ENCODE results near the gene NANOS3. TPM values are rescaled to one million over a fixed set of nuclear protein-coding genes. Genes with fewer than 3 reads are reported as not detected.

Gene NANOS3
- total RNA-seq, 2 experiments from 2014 or later: not detected

- no peaks in the 10 kb centered on the region for H3K36me3 ChIP-seq (ENCODE audit: insufficient read depth, low read length)
- POLR2A ChIA-PET: interaction anchor here (0.7 kb wide), 2 partner anchors 18 to 637 kb away, joined by 4 to 5 read pairs; no protein-coding TSS in a partner anchor
- intact Hi-C loops (cut with micrococcal nuclease; ENCODE audit: unreplicated experiment): no loop called here
- H4K20me1 ChIP-seq (ENCODE audit: insufficient read depth, low read length): no peaks in the 10 kb centered on the region
- H3K27ac ChIP-seq (ENCODE audit: low read depth, low read length, poor library complexity, severe bottlenecking): no peak overlapping the region
- H3K9me2 ChIP-seq (ENCODE audit: insufficient read depth, low read length): no peaks in the 10 kb centered on the region
- H3K4me2 ChIP-seq (ENCODE audit: low read length): no peak overlapping the region
- H3K9me3 ChIP-seq (ENCODE audit: low read length): no peaks in the 10 kb centered on the region
- no peak for DNase-seq (ENCODE audit: low spot score)
- no peaks in the 10 kb centered on the region for H3K79me2 ChIP-seq (ENCODE audit: insufficient read depth, low read depth, low read length)
- CTCF ChIA-PET (ENCODE audit: unreplicated experiment): no interaction called here
- no TSS peak for BruUV-seq (replicated peaks)
- no peak for TF ChIP-seq EZH2phosphoT487 (IDR thresholded peaks at IDR 0.05; ENCODE audit: borderline replicate concordance, low read depth, low read length)
- TF ChIP-seq CTCF (conservative IDR thresholded peaks at IDR 0.05; ENCODE audit: low read length): no peak
- H3K4me3 ChIP-seq (ENCODE audit: low read depth, low read length, poor library complexity, severe bottlenecking): no peak overlapping the region
- peaks cover 12% of the 10 kb centered on the region for H3K4me1 ChIP-seq (ENCODE audit: insufficient read depth, low read length, poor library complexity, severe bottlenecking)
- no peak overlapping the region for H2AFZ ChIP-seq (ENCODE audit: low read length)
Measured at GRCh38 chr19:13887517-13887916, 10.6 kb downstream of the NANOS3 start.

GRCh38 chr19:13888281-13888680 is 11.3 kb downstream of the NANOS3 start:
- TF ChIP-seq EZH2phosphoT487 (IDR thresholded peaks at IDR 0.05; ENCODE audit: borderline replicate concordance, low read depth, low read length) (no peak), CTCF (conservative IDR thresholded peaks at IDR 0.05; ENCODE audit: low read length) (no peak)
- Histone ChIP-seq H3K9me3 (ENCODE audit: low read length) (no peaks in the 10 kb centered on the region), H3K36me3 (ENCODE audit: insufficient read depth, low read length) (no peaks in the 10 kb centered on the region), H3K79me2 (ENCODE audit: insufficient read depth, low read depth, low read length) (no peaks in the 10 kb centered on the region), H3K4me2 (ENCODE audit: low read length) (no peak overlapping the region), H3K27ac (ENCODE audit: low read depth, low read length, poor library complexity, severe bottlenecking) (no peak overlapping the region), H2AFZ (ENCODE audit: low read length) (no peak overlapping the region), H4K20me1 (ENCODE audit: insufficient read depth, low read length) (no peaks in the 10 kb centered on the region), H3K9me2 (ENCODE audit: insufficient read depth, low read length) (no peaks in the 10 kb centered on the region), H3K4me1 (ENCODE audit: insufficient read depth, low read length, poor library complexity, severe bottlenecking) (peaks cover 9% of the 10 kb centered on the region), H3K4me3 (ENCODE audit: low read depth, low read length, poor library complexity, severe bottlenecking) (no peak overlapping the region)
- ChIA-PET POLR2A (interaction anchor here (0.7 kb wide), 2 partner anchors 18 to 636 kb away, joined by 4 to 5 read pairs; no protein-coding TSS in a partner anchor), CTCF (ENCODE audit: unreplicated experiment) (no interaction called here)
- BruUV-seq (replicated peaks): no TSS peak
- intact Hi-C loops (cut with micrococcal nuclease; ENCODE audit: unreplicated experiment): no loop called here
- no peak for DNase-seq (ENCODE audit: low spot score)

GRCh38 chr19:13890136-13890535 is 13.2 kb downstream of the NANOS3 start:
- intact Hi-C loops (cut with micrococcal nuclease; ENCODE audit: unreplicated experiment): no loop called here
- no peaks in the 10 kb centered on the region for H4K20me1 ChIP-seq (ENCODE audit: insufficient read depth, low read length)
- DNase-seq (ENCODE audit: low spot score): no peak
- no peak overlapping the region for H3K27ac ChIP-seq (ENCODE audit: low read depth, low read length, poor library complexity, severe bottlenecking)
- H3K9me2 ChIP-seq (ENCODE audit: insufficient read depth, low read length): no peaks in the 10 kb centered on the region
- H2AFZ ChIP-seq (ENCODE audit: low read length): no peak overlapping the region
- no peak overlapping the region for H3K4me3 ChIP-seq (ENCODE audit: low read depth, low read length, poor library complexity, severe bottlenecking)
- CTCF ChIA-PET (ENCODE audit: unreplicated experiment): no interaction called here
- H3K79me2 ChIP-seq (ENCODE audit: insufficient read depth, low read depth, low read length): no peaks in the 10 kb centered on the region
- POLR2A ChIA-PET: interaction anchor here (0.5 kb wide), 1 partner anchor 235 kb away, joined by 3 read pairs; no protein-coding TSS in a partner anchor
- H3K4me2 ChIP-seq (ENCODE audit: low read length): no peak overlapping the region
- H3K36me3 ChIP-seq (ENCODE audit: insufficient read depth, low read length): no peaks in the 10 kb centered on the region
- H3K9me3 ChIP-seq (ENCODE audit: low read length): no peaks in the 10 kb centered on the region
- no peaks in the 10 kb centered on the region for H3K4me1 ChIP-seq (ENCODE audit: insufficient read depth, low read length, poor library complexity, severe bottlenecking)
- TF ChIP-seq EZH2phosphoT487 (IDR thresholded peaks at IDR 0.05; ENCODE audit: borderline replicate concordance, low read depth, low read length) (no peak), CTCF (conservative IDR thresholded peaks at IDR 0.05; ENCODE audit: low read length) (no peak)
- BruUV-seq (replicated peaks): no TSS peak
